Amygdala (tissue), 56 donors: ENCODE results near the gene AFTPH.

ENCODE experiments used
- DNase-seq, 56 donors: peaks; one replicate each; lab custom pipeline; 2025; lab: John Stamatoyannopoulos, UW

AFTPH gene

DNA sequence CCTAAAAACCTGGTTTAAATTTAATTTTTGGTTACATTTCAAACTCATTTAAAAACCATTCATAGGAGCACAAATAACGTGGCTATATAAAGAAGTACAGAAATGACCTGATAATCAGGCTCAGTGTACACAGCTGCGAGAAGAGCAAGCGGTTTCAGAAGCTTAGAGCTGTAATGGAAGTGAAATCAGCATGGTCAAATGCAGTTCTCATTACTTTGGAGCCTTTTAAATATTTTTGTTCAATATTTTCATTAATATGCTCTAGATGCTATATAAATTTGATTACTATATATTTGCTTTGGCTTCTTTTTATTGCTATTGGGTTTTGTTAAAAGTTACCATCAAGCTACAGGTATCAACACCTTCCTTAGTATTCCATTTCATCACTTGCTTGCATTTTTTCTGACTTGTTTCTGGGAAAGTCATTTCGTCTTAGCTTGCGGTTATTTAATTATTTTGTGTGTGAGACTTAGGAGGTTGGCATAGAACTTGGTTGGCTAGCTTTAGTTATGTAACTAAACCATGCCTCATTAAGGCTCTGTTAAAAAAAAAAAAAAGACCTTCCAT lies 58.7 kb downstream of the AFTPH start:
- no peak for DNase-seq

DNA sequence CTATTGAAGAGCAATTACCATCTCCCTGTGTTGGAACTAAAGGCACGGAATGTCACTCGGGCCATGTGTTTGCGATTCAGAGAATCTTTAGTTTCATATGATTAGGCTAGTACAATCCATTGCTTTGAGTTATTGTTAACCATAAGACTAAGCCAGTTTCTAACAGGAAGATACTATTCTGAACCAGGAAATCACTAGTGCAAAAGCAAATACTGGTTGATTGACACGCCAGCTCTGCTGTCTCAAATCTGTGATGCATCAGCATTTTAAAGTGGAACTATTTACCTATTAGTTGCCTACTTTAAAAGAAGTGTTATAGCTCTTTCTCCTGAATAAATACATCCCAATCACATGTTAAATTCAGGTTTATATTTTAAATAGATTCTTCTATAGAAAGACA lies 61.9 kb downstream of the AFTPH start:
- no peak for DNase-seq

DNA sequence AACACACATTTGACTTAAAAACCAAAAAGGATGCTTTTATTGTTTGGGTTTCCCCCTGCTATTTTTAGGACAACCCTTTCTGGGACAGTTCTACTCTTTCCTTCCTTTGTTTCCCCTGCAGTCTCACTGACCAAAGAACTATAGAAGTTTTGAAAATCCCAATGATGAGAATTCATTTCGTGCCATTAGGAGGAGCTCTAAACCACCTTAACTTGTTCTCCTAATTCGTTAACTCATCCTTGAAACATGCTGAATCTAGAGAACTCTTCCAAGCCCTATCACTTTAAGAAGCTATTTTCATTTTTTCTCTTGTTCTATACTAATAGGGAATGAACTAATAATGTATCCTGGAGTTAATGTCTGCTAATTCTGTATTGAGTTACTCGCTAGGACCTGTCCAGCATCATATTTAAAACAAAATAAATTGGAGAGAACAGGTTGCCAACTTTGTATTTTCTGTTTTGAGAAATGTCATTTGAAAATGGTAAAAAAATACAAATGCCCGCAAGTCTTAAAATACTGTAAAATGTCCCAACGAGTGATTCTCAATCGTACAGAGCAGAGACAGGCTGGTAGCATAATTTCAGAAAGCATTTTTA lies 62.9 kb downstream of the AFTPH start:
- DNase-seq, result peak in 1 of 56 donors; percentile 62

DNA sequence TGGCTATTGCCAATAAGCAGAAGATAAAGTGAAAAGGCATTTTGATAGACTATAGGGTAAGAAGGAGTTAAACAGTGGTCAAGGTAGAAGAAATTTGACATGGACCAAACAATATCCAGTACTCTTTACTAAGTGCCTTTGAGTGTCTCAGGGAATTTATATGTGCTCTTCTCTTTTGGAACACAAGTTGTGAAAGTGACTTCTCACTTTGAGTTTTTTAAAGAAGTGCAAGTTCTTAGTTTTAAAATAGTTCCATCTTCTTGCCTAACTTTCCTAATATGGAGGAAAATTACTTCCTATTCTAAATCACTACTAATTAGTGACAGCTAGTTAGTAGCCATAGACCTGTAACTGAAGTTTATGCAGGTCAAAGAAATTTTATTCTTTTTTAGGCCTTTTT lies 63.4 kb downstream of the AFTPH start:
- no peak for DNase-seq

DNA sequence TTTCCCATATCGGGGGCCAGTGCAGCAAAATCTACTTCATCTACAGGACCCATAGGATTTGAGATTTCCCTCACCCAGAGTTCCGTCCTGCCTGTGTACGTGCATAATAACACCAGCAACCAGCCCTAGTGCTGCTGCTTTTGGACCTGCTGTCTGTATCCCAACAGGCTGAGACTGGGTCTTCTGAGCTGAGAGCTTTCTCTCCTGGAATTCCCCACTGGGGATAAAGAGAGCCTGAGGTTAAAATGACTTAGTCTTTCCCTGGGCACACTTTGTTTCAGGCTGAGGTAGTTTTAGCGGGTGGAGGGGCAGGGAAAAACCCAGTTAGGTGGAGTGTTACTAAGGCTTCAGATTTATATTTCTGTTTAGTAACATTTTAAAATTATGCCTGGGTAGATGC lies 67.1 kb downstream of the AFTPH start:
- DNase-seq, result no peak

DNA sequence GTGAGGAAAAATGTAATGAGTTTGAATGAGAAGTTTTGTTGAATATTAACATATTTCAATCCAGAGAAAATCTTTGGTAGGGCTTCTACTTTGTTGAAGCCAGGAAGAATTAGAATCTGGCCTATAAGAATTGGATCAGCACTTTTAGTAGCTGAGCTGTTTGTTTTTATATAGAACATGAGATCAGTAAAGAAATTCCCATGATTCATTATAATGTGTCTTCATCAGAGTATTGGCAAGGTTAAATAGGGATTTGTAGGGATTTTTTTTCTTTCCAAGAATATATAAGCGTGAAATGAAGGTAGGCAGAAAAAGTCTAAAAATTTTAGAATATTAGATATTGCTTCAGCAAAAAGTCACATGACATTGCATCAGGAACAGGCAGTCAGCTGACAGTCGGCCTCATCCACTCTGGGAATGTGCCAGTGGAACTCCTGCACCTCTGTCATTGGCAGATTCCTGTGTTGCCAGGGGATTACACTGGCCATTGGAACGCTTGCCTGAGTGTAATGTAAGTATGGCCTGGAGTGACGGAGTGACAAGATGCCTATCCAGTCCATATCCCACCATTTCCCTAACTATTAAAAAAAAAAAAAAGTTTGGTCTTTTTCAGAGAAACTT lies 69.0 kb downstream of the AFTPH start:
- DNase-seq, result peak in 1 of 56 donors; percentile 26

DNA sequence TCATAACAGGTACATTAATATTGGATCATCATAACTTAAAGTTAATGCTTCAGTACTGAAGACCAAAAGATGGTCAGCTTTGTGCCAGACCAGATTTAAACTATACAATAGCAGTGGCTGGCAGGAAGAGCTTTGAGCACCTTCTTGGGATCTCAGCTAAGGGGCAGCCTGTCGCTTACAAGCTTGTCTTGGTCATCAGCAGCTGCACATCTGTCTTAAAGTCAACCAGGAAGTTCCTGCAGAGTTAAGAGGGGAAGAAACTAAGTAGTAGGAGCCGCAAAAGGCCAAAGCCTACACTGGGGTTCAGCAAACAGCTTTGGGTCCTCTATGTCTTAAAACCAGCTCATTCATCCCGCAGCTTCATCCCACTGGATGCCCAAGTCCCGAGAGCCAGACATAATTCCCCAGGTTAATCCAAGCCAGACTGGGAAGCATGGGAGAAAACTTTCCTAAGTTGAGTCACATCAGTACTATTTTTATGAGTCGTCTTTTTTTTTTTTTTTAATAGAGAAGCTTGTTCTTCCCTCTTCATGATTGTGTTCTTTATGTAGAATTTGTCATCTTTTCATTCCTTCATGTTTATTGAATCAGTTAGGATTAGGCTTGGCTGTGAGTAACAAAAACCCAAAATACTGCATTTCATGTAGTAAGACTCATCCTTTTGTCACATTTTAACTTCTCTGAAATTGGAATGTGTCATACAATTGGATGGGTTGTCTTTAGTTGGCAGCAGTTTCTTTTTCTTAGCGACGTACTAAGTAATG lies 70.3 kb downstream of the AFTPH start:
- DNase-seq, result no peak

DNA sequence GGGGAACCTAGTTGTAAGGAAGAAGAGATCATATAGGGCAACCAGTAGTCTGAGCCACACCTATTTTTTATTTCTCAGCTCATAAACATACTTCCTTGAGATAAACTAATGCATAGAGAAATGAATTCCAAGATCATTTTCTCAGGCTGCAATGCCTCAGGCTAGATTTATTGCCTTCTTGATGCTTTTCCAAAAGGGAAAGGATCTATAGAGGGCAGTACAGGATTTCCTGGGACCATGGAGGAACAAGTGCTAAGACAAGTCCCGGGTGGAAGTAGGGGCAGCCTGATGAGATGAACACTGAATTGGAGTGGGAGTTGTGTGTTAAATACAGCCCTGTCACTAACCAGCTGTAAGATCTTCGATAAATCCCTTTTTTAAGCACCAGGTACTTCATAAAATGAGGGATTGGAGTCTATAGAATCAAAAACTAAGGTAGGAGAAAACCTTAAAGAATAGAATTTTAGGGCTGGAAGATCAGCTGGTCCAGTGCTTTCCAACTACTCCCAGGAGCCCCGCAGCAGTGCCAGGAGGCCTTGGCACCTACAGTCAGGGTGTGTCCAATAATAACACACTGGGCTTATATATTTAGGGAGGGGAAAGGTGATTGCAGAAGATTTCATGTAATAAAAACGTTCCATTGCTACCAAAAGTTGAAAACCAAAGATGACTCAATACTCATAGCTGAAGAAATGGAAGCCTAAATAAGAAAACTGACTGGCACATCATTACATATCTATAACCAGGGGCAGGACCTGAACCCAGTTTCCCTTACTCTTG lies 71.5 kb downstream of the AFTPH start:
- peak in 1 of 56 donors; percentile 7 for DNase-seq

DNA sequence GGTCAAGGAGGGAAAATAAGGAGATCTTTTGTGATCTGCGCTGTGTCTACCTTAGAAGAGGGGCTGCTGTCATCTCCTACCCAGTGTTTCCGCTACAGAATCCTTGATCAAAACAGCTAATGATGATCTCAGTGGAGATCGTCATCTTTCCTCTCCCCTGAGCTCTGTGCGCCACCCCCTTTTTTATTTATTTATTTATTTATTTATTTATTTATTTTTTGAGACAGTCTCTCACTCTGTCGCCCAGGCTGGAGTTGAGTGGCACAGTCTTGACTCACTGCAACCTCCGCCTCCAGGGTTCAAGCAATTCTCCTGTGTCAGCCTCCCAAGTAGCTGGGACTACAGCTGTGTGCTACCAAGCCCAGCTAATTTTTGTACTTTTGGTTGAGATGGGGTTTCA lies 74.1 kb downstream of the AFTPH start:
- no peak for DNase-seq

DNA sequence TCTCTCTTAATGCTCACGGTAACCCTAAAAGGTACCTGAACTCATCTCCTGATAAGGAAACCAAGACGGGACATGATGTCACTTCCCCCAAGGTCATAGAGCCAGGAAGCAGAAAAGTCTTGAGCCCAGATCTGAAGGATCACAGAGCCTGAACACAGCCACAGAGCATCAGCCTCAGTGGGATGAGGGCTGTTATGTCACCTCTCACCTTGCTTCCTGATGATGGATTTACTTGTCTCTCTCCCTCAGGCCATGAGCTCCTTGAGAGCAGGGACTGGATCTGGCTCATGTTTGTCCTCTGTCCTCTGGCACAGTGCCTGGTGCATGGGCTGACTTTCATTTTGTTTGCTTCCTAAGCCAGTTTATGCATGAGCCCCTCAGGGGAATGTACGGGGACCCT lies 75.3 kb downstream of the AFTPH start:
- DNase-seq, result no peak

DNA sequence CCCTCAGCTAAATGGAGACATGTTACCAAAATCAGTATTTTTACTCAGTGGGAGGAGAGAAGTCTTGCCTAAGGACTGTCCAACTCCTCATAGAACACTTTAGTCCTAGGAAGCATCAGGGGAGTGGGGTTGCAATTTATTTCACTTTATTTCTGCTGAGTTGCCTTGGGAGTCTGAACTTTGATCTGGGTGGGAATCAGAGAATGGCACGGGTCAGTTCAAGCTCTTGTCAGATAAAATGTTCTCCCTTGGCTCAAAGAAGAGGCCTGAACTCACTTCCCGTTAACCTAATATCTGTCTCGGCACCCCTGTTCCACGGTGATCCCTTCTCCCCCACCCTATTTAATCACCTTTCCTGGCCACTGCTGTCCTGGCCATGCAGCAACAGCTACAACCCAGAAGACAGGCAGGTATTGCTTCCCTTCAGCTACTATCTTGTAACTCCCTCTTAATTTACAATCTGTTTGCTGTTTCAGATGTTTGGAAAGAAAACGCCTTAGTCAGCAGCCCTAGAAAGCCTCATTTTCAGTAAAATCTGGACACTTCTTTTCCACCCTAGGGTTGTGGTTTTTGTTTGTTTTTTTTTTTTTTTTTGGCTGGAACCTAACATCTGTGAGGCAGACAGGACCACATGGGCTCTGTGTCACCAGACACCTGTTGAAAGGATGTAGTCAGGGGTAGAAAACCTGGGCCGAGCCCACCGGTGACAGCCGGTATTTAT lies 77.1 kb downstream of the AFTPH start:
- no peak for DNase-seq

DNA sequence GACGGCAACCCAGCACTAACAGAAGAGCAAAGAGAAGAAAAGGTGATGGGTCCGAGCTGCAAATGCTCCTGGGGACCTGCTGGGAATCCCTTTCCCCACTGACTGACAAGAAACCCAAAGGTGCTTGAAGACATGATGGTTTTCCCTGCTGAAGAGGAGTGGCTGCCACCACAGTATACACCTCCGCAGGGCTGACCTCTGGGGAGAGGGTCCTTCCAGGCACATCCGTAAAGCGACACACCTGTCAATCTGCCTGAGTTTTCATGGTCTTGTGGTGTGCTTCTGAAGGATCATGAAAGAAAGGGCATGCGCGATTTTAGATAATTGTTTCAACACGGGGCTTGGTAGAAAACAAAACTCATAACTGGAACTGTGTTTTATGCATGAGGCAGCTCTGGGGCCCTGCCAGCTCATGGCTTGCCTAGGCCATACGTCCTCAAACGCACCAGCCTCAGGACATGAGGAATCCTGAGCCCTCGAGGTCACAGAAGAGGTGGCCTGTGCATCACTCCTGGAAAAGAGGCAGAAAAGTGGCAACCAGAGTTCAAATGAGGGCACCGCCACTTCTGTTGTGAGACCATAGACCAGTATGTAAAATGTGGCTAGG lies 77.8 kb downstream of the AFTPH start:
- DNase-seq, result no peak

DNA sequence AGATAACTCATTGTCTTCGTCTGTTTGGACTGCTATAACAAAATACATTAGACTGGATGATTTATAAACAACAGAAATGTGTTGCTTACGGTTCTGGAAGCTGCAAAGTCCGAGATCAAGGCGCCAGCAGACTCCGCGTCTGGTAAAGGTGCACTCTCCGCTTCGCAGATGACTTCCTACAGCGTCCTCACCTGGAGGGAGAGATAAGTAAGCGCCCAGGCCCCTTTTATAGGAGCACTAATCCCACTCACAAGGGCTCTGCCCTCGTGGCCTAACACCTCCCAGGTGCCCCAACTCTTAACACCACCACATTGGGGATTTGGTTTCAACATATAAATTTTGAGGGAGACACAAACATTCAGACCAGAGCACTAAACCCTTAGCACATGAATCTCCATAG lies 78.3 kb downstream of the AFTPH start:
- no peak for DNase-seq

DNA sequence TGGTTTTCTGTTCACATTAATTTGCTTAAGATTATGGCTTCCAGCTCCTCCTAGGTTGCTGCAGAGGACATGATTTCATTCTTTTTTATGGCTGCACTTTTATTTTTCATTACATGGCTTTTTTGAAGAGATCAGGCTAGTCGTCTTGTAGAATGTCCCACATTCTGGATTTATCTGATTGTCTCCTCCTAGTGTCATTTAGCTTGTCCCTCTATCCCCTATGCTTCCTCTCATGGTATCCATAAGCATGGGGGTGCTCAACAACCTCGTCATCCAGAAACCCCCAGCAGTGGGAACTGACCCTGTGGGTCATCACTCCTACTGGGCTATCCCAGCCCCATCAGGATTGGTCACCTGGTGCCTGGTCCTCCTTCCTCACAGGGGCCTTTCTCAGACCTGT lies 80.0 kb downstream of the AFTPH start:
- no peak for DNase-seq

DNA sequence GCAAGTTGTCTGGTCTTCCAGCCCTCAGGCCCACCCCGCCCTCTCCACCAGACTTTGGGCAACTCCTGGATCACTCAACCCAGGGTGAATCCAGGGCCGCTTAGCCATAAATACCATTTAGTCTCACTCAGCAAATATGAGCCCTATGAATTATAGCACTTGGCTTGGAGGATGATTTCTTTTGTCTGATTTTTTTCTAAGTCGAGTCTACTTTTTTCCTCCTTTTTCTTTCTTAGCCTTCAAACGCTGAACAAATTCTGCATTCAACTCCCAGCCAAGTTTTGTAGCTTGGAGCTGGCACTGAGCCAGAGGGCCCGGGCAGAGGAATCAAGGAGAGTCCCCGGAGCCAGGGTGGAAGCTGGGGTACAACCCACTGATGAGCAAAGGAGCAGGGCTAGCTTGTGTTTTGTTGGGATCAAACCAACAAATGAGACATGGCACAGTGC lies 80.9 kb downstream of the AFTPH start:
- peak in 9 of 56 donors; percentile 14 to 30 (median 17) for DNase-seq

DNA sequence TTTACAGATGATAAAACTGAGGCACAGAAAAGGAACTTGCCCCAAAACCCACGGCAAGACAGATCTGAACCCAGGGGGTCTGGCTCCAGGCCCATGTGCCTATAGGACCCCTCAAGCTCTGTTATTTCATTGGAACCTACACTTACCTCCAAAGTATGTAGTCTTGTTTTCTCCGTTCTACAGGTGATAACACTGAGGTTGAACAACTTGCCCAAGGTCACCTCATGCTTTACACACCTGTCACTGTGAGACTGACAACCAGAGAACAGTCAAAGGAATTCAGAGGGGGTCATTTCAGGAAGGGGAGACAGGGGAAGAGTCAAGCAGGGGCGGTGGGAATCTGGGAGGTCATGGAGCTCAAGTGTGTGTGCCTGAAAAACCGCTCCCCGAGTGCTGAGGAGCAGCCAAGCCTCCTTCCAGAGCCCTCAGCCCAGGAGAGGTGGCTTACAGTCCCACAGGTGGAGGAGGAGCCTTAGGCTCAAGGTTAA lies 81.9 kb downstream of the AFTPH start:
- DNase-seq, result no peak

DNA sequence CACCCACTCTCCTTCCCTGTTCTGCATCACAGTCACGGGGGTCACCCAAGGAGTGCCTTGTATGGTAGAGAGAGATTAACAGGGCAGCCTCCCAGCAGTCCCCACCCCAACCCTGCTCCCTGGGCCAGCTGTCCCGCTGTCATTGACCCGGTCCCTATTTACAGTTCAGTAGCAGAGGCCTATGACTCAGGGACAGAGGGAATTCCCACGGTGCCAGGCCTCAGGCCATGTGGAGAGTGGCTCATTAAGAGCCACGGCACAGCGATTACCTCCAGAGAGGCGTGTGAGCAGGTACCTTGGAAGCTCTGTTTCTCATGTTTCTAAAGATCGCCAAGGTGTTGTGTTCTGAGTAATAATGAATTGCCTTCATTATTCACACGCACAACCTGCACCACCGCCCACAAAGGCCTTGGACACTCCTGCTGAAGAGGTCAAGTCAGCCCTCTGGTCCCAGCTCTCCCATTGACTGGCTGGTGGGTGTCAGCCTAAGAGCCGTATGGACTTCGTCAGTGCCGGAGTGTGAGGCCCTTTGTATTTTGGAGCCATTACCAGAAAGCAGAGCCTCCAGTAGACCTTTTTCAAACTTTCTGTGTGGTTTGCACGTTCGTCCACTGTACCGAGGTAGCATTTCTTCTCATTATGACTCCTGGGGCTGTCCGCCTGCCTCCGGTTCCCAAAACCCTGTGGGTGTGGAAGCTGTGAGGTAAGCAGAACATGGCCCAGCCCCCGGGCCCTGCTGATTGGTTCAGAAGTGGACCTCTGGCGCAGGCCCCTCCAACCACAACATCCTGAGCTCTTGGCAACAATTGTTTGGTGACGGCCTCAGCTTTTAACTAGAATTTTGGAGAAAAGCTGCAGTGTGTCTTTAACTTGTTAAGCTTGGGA lies 82.6 kb downstream of the AFTPH start:
- peak in 27 of 56 donors; percentile 7 to 64 (median 36) for DNase-seq
